GM18505 (cell line): ENCODE results near the gene CD6.
"Not testable (repeated sequence)": the region's sequence is repeated elsewhere in the genome, so short reads cannot be mapped to it uniquely, and the experiment has no call there.

ENCODE experiments used
- ATAC-seq: cut with Tn5 transposase; IDR thresholded peaks from one replicate; pipeline ENCODE4 v1.9.1; 2021; ENCODE audit not compliant: unreplicated experiment
- POLR2A ChIP-seq: IDR thresholded peaks from 4 replicates; pipeline ENCODE4 v1.6.1; 2011; ENCODE audit warnings: borderline replicate concordance; ENCODE audit not compliant: insufficient read depth, insufficient read length; ENCODE audit errors: extremely low read depth

CD6 gene

DNA sequence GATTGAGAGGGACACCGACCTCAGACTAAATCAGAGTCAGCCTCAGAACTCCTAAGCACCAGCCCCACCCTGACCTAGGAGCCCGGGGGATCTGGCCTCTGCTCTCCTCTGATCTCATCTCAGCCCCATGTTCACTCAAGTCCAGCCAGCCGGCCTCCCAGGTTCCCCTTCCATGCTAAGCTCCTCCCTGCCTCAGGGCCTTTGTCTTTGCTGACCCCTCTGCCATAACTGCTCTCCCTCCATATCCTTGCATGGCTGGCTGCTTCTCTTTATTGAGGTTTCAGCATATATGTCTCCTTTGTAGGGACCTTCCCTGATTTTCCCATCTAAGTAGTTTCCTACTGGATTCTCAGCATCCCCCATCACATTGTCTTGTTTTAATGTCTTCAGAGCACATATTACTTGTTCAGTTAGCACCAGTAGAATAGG lies 18.7 kb upstream of the CD6 start:
- TF ChIP-seq POLR2A: peak; percentile 60
- peak; percentile 7 for ATAC-seq

DNA sequence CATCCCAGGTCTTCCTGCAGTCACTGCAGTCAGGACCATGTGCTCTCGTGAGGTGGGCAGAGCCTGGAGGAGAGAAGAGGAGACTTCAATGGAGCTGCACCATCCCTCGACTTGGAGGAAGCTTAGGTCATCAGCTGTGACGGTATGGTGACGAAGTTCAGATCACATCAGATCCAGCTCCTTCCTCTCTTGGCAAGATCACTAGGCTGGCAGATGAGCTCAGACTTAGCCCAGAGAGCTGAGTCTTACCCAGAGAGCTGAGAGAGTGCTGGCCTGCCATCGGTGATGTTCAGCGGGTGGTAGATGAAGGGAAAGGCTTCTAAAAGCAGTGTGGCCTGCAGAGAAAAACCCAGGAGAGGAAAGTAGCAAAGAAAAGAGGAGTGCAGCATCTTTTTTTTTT lies 17.7 kb upstream of the CD6 start:
- TF ChIP-seq POLR2A: no peak
- no peak for ATAC-seq

- no peak for ATAC-seq
- TF ChIP-seq POLR2A: no peak
These were observed 17.1 kb upstream of the CD6 start for GRCh38 chr11:60954421-60954820.

- no peak for TF ChIP-seq POLR2A
- no peak for ATAC-seq
These were observed 15.9 kb upstream of the CD6 start for GRCh38 chr11:60955571-60955970.

DNA sequence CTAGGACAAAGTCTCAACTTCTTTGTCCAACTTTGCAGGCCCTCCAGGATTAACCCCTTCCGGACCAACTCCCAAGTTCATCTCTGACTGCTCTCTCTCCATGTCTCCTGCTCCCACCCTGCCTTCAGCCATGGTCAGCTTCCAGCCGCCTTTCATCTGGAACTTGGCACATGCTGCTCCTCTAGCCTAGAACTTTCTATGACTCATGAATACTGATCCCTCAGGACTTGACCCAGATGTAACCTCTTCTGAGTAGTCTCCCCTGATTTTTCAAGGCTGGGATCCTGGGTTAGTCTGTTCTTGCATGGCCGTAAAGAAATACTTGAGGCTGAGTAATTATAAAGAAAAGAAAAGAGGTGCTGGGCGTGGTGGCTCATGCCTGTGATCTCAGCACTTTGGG lies 14.3 kb upstream of the CD6 start:
- TF ChIP-seq POLR2A: no peak
- ATAC-seq: no peak

DNA sequence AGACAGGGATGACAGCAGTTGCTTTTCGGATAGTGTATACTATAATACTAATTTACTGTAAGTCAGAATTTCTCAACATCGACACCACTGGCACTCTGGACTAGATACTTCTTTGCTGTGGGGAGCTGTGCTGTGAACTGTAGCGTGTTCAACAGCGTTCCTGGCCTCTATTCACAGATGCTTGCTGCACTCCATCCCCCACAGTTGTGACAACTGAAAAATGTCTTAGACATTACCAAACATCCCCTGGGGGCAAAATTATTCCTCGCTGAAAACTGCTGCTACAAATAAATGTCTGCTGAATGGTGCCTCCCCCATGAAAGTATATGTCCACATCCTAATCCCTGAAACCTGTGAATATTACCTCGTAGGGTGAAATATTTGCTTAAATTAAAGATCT lies 12.0 kb upstream of the CD6 start:
- ATAC-seq: no peak
- no peak for TF ChIP-seq POLR2A

DNA sequence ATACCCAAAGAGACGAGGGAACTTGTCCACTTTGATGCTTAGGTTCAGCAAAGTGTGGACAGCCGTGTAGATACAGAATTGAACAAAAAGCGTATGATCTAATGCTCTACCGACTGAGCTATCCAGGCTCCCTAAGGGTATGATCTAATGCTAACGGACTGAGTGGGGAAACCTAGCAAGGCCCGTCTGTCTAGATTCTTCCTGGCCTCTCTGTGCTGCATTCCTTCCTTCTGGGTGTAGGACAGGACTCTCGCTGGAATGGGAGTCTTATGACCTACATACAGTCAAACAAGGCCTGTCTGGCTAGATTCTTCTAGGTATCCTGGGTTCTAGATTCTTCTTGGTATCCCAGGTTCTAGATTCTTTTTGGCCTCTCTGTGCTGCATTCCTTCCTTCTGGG lies 11.1 kb upstream of the CD6 start:
- ATAC-seq: no peak
- TF ChIP-seq POLR2A: no peak

- TF ChIP-seq POLR2A: no peak
- ATAC-seq: no peak
These were observed 6.7 kb upstream of the CD6 start for GRCh38 chr11:60964801-60965200.

DNA sequence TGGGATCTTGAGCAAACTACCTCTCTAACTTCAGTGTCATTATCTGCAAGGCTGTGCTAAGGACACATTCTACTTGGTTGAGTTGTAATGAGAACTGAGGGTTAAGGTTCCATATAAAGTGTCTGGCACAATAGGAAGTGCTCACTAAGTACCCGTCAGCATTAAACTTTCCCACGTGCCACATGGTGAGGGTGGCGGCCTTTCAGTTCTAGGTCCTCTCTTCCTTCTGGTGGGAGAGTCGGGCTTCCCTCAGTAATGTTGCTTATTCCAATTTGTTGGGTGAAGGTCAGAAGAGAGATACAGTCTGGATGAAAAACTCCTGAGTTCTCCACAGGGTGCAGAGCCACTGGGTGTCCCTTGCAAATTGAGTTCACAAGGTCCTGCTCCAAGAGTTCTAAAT lies 4.6 kb upstream of the CD6 start:
- no peak for TF ChIP-seq POLR2A
- ATAC-seq: no peak

DNA sequence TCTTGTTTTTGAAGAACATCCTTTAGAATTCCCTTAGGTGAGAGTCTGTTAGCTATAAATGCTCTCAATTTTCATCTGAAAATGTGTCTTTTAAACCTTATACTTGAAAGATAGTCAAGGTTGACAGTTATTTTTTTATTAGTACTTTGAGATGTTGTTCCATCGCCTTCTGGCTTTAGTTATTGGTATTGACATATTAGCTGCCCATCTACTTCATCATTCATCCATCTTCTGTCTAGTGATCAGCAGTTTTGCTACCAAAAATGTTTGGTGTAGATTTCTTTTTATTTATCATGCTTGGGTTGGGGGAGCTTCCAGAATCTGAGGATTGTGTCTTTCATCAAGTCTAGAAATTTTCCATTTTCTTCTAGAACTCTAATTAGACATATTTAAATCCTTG lies 3.3 kb upstream of the CD6 start:
- TF ChIP-seq POLR2A: no peak
- no peak for ATAC-seq

DNA sequence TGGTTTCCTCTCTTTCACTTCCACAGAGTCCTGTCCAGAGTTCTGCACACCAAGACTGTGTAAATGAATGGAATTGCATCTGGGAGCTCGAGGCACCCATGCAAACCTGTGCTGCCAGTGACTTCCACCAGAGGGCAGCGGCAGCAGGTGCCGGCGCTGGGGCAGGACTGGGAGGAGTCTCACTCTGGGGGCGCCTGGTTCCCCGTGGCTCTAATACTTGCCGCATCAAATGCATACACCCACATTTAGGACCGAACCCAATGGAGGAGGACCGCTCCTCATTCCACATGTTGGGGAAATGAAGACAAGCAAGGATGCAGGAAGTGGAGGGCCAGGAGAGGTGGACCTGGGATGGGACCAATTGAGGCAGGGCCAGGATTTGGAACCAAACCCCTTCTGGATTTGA lies 1.1 kb upstream of the CD6 start:
- no peak for TF ChIP-seq POLR2A
- no peak for ATAC-seq

GRCh38 chr11:60970890-60971289 lies 590 bp upstream of the CD6 start:
- no peak for TF ChIP-seq POLR2A
- no peak for ATAC-seq

- ATAC-seq: no peak
These were observed 926 bp downstream of the CD6 start for GRCh38 chr11:60972182-60973030.

DNA sequence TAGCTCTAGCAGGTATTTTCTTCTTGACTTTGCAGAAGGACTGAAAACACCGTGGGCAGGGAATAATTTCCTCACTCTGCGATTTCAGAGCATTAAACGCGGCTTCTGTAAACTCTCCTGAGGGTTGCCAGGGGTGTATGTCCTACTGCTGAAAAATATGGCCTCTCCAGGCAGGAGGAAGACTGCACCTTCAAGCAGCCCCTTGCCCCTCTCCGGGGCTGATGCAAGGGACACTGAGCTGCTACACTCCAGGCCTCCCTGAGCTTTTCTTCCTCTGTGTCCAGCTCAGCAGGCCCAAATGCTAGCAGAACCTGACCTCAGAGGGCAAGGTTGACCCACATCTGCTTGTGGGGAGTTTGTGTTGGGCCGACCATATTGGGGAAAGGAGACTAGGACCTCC lies 2.2 kb downstream of the CD6 start:
- no peak for ATAC-seq
- no peak for TF ChIP-seq POLR2A

More at GRCh38 chr11:60972182-60973030, 926 bp downstream of the CD6 start:
- TF ChIP-seq POLR2A: no peak

GRCh38 chr11:60974316-60974715 lies 2.8 kb downstream of the CD6 start:
- ATAC-seq: not testable (repeated sequence)
